Gastrocnemius medialis (tissue), 4 donors: ENCODE data around the gene PLA2R1.

Experiments
- CTCF ChIP-seq, 5 experiments: fragments of 450-650 bp in 3 of 5; fragments of 200-600 bp in 2 of 5; sonication (generic) in 2 of 5; IDR thresholded peaks in 4 of 5; conservative IDR thresholded peaks in 1 of 5; 1 replicate in 4 of 5; 2 replicates in 1 of 5; pipeline ENCODE4 v1.5.1; 2016 to 2019; ENCODE audit warnings: antibody characterized with exemption in 5 of 5, mild to moderate bottlenecking in 3 of 5, moderate library complexity in 3 of 5
- POLR2A ChIP-seq, 2 donors: fragments of 450-650 bp; IDR thresholded peaks; one replicate each; pipeline ENCODE4 v1.6.1; 2017; ENCODE audit warnings: antibody characterized with exemption in 2 of 2, mild to moderate bottlenecking in 2 of 2, moderate library complexity in 2 of 2

- TF ChIP-seq CTCF (IDR thresholded peaks at IDR 0.05 in 4 of 5, conservative IDR thresholded peaks at IDR 0.05 in 1 of 5) (no peak), POLR2A (IDR thresholded peaks at IDR 0.05) (no peak)
Measured at GRCh38 chr2:160042054-160042453, 20.4 kb downstream of the PLA2R1 start.
